DMS79 treated with DMSO at 0.1 percent for 48 hours (cell line): ENCODE data around the gene UBE2E3.
"Not testable (repeated sequence)": the region's sequence is repeated elsewhere in the genome, so short reads cannot be mapped to it uniquely, and the experiment has no call there.

Experiments
- DNase-seq: peaks from one replicate; lab custom pipeline; 2025; lab: John Stamatoyannopoulos, UW

The UBE2E3 gene

DNA sequence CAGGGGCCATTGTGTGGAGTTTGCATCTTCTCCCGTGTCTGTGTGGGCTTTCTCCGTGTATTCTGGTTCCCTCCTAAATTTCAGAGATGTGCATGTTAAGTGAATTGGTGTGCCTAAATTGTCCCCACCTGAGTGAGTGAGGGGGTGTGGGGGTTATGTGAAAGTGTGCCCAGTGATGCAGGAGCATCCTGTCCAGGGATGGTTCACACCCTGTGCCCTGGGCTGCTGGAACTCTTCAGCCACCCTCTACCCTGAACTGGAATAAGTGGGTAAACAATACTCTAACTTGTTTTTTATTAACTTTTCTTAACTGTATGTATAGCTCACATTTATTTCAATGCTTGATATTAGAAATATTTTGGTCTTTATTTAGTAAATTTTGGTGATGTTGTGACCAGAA is 56.0 kb downstream of the UBE2E3 start:
- no peak for DNase-seq

DNA sequence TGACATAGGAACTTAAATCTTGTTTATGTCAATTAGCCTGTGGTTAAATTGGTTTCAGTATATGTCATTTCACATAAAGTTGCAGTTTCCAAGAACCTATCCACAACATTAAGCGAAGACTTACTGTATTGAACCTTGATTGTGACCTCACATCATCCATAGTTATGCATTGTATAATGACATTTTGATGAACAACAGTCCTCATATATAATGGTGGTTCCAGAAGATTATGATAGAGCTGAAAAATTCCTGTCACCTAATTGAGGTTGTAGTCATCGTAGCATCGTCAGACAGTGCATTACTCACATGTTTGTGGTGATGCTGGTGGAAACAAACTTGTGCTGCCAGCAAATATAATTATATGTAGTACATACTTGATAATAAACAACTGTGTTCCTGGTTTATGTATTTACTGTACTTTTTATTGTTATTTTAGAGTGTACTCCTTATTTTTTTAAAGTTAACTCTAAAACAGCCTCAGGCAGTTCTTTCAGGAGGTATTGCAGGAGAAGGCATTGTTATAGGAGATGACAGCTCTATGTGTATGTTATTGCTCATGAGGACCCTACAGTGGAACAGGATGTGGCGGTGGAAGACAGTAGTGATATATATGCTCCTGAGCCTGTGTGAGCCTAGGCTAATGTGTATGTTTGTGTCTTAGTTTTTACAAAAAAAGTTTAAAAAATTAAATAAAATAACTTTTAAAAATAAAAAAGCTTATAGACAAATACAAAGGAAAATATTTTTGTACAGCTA is 56.6 kb downstream of the UBE2E3 start:
- DNase-seq, result no peak

DNA sequence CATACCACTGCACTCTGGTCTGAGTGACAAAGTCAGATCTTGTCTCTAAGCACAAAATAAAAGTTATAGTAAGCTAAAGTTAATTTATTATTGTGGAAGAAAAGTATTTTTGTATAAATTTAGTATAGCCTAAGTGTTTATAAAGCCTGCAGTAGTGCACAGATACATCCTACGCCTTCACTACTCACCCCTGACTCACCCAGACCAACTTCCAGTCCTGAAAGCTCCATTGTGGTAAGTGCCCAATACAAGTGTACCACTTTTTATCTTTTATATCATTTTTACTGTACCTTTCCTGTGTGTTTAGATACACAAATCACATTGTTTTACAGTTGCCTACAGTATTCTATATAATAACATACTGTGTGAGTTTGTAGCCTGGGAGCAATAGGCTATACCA is 57.5 kb downstream of the UBE2E3 start:
- DNase-seq, result no peak

DNA sequence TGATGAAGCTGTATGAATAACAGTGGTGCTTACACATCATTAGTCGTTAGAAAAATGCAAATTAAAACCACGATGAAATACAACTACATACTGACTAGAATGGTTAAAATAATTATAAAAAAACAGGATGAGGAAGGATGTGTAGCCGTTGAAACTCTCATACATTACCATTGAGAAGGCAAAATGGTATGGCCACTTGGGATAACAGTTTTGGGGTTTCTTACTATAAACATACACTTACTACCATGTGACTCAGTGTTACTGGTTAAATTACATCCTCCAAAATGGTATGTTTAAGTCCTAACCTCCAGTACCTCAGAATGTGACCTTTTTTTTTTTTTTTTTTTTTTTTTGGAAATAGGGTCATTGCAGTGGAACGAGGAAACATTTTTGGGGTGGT is 58.4 kb downstream of the UBE2E3 start:
- no peak for DNase-seq

DNA sequence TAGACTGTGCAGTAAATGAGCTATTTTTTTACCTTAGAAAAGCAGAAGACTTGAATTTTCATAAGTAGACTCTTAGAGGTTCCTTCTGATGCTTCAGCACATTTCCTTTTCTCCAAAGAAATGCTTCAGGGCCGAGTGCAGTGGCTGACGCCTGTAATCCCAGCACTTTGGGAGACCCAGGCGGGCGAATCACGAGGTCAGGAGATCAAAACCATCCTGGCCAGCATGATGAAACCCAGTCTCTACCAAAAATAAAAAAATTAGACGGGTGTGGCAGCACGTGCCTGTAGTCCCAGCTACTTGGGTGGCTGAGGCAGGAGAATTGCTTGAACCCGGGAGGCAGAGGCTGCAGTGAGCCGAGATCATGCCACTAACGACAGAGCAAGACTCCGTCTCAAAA is 60.4 kb downstream of the UBE2E3 start:
- DNase-seq, result not testable (repeated sequence)

DNA sequence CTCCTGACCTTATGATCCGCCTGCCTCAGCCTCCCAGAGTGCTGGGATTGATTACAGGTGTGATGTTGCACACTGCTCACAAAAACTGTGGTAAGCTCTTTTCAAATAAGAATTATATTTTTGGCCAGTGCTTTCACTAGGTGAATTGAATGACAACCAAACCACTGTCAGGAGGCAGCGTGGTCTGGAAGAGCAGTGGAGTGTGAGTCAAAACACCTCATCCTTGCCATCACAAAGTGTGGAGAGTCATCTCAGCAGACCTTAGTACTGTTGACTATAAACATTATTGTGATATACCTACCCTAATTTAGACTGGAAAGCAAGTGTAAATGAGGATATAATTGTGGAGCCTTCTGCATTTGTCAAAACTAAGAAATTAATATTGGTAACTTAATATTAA is 61.3 kb downstream of the UBE2E3 start:
- no peak for DNase-seq

DNA sequence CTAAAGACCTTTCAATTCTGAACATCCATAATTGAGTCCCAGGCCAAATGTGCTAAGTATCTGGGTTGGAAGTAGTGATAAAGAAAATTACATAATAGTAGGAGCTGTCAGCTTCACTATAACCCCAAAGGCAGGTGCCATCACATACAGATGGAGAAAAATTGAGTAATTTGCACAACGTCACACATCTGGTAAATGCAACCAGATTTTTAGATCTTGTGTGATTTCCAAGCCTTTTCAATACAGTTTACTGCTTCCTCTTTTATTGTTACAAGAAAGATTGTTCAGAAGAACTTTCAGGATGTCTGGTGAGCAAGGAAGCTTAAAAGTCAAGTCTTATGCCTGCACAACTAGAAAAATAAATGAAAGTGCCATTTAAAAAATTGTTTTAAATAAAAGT is 62.3 kb downstream of the UBE2E3 start:
- DNase-seq, result no peak

DNA sequence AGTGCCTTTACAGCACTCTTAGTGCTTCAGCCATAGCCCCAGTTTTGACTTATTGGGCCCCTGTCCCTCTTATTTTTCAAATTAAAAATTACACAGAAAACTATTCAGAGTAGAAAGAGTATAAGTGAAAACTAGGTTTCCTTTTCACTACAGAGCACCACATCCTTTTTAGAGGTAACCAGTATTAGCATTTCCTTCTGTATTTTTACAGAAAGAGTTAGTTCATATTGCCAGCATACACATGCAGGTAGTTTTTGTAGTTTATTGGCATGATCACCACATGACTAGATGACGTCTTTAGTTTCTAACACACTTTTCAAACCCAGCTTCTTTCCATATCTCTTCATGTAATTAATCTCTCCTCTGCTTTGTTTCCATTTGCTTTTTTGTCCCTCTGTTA is 66.4 kb downstream of the UBE2E3 start:
- DNase-seq, result no peak

DNA sequence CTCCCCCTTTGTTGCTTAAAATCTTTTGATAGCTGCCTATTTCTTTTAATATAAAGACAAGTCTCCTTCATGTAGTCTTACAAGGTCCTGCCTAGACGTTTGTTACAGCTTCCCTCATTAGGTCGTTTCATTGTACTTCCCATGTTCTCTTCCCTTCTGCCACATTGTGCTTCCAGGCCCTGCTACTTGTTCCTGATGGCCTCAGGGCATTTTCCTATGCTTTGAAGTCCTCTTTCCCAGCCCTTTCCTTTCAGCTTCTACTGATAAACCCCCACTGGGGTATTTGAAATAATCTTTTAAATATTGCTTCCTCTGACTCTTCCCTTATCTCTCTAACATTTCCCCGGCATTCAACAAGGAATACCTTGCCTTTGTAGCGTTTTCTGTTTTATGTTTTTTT is 67.4 kb downstream of the UBE2E3 start:
- no peak for DNase-seq

DNA sequence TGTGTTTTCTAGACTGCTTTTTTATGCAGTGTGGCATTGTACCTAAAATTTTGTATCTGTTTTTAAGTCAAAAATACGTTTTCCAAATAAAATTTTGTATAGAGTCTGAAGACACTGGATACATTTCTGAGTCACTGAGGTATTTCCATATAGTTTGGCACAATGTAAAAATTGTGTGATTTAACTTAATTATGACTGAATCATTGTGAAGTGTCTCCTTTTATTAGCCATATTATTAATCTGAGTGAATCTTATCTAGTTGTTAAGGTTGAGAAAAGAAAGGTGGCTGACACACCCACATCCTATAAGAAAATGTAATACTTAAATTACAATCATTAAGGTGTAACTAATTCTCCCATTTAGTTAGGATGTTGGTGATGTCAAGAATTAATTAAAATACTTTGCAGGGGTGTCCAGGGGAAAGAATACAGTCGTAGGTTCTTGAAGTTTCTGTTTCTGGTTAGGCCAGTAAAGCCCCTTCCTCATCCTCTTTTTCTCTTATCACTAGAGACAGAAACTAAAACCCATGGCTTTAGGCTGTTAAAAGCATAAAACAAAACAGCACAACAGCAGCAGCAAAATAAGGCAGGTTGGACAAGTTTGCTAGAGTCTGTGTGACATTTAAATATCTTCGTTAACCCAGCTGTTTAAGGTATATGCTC is 71.6 kb downstream of the UBE2E3 start:
- DNase-seq, result no peak

DNA sequence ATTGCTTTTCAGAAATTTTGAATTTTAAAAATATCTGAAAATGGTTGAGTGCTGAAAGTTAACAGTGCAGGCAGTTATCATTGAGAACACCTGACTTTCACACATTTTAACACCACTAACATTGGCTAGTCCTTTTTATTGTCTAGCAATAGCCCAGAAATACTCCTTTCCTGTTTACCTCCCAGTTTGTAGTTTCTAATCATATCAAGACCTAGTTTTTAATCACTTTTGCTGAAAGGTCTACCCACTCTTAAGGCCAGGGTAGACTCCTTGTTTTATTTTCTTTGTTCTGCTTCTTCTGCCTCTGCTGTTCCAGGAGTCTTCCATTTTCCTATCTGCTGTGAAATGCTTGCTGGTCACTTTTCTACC is 72.1 kb downstream of the UBE2E3 start:
- no peak for DNase-seq

DNA sequence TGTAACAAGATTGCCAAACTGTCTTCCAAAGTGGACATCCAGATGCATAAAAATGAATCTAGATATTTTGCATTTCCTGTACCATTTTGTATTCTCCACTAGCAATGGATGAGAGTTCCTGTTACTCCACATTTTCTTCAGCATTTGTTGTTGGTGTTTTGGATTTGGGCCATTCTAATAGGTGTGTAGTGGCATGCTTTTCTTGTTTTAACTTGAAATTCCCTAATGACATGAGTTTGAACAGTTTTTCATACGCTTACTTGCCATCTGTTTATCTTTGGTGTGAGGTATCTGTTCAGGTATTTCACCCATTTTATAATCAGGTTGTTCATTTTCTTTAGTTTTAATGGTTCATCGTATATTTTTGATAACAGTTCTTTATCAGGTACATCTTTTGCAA is 73.9 kb downstream of the UBE2E3 start:
- no peak for DNase-seq

DNA sequence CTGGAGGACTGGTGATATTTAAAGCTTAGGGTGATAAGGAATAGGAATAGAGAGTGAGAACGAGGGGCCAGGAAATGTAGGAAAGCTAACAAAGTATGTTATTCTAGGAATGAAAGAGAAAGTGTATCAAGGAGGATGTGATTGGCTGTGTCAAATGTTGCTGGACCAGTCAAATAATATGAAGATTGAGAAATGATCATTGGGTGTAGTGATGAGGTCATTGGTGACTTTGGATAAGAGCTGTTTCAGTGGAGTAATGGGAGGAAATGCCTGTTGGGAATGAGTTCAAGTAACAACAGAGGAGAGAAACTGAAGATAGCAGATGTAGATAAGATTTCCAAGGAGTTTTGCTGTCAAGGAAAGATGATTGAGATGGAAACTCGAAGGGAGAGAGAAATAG is 74.4 kb downstream of the UBE2E3 start:
- DNase-seq, result no peak

DNA sequence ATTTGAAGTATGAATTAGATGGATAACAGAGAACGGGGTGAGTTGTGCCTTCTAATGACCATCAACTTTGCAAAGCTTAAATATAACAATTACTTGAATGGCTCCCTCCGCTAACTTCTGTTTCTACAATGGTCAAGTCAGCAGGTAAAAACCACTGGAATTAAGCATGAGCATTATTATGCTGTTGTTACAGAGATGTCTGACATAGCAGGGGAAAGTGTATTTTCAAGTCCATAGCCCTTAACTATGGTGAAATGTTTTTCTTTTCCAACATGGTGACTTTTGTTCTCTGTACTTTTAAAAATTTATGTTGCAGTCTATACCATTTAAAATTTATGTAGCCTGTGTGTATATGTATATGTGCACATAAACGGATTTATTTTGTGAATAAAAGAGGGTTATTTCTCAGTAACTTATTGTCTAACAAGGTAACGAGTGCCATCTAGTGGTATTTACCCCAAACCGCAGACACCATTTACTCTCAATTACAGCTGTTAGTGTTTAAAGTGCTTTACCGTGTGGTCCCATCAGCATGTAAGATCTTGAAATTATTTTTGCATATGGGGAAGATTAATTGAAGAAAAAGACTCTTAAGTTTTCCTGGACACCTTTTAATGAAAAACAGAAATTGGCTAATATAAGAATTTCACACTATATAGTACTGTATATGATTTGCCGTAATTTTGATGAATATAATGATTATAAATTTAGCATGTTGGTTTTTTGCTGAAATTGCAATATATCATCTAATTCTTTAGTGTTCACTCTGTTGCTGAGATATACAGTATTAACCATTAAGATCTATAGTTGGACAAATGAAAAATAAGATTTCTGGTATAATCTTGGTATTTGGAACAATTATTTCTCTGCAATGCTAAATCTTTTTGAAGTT is 78.2 kb downstream of the UBE2E3 start:
- DNase-seq, result no peak

DNA sequence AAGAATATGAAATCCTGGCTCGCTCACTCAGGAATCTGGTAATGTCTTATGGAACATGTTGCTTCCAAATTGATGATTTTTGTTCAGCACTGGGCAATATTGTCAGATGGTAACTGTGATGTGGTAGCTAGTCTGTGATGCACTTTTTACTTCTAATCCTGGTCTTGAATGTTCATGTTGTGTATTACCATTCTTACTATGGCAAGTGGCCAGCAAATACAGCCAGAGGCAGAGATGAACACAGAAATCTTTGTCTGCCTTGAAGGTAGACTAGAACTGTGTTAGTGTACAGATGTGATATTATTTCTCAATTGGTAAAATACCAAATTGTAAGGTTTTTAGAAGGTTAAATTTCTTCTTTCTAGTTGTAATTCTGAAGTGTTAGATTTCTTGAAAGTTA is 83.3 kb downstream of the UBE2E3 start:
- DNase-seq, result no peak

DNA sequence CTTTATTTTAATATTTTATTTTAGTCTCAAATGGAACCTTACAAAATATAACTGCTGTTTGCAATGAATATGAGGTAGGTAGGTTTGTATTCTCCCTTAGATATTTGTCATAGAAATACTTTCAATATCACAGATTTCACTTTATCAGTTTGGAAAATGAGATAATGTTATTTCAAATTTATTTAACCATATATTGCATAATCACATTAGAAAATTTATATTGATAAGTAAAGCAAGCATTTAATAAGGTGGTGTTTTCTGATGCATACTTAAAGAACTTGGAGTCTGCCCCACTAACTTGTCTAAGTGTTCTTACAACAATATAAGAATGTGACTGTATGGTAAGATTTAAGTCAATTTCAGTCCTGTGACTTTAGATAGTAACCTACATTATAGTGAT is 85.1 kb downstream of the UBE2E3 start:
- no peak for DNase-seq

DNA sequence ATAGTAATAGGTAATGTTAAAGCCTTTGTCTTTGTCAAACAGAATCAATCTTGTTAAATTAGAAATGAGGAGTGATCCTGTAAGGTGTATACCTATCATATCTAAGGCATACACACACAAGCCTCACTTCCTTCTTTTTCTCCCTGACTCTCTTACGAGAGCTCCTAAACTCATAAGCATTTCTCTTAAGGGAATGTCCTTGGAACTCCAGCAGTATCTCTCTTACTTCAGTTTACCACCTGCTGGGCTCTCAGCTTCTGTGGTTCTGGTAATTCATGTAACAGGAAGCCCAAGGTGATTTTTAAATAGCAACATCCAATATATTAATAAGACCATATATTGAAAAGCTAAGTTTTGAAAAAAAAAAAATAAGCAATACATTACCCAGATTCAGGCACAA is 85.9 kb downstream of the UBE2E3 start:
- DNase-seq, result no peak

DNA sequence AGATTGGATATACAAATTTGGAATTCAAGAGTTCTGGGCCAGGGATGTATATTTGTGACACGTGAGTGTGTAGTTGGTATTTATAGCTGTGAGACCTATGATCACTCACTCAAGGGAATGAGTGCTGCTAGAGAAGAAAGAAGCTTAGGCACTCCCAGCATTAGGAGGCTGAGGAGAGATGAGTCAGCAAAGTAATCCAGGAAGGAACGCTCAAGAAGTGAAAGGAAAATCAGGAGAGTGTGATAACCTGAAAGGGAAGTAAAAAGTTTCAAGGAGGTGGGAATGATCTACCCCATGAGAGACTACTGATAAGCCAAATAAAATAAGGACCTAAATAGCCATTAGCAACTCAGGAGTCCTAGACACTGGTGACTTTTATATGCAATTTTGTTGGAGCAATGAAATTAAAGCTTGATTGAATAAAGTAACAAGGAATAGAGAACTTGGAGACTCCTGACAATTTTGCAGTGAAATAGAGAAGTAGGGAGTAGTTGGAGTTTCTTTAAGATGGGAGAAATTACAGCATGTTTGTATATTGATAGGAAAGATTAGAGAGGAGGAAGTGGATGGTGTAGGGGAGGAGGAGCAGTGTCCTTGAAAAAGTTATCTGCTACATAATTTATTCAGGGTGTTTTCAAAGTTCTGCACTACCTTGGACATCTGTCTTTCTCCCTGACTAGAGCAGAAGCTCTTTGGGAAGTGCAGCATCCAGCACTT is 89.9 kb downstream of the UBE2E3 start:
- DNase-seq, result no peak

DNA sequence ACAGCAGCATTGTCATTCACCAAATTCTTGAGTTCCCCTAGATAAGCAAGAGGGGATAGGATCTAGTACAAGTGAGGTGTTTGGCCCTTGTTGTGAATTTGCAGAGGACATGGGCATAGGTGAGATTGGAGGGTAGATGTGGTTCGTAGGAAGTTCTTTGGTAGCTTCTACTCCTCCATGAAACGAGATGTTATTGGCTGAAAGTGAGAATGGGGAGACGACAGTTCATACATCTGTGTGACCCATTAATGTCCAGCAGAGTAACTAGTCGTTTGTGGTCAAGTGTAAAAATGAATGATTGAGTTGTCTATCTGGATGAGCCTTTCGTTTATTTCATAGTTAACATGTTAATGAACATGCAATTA is 90.4 kb downstream of the UBE2E3 start:
- no peak for DNase-seq

DNA sequence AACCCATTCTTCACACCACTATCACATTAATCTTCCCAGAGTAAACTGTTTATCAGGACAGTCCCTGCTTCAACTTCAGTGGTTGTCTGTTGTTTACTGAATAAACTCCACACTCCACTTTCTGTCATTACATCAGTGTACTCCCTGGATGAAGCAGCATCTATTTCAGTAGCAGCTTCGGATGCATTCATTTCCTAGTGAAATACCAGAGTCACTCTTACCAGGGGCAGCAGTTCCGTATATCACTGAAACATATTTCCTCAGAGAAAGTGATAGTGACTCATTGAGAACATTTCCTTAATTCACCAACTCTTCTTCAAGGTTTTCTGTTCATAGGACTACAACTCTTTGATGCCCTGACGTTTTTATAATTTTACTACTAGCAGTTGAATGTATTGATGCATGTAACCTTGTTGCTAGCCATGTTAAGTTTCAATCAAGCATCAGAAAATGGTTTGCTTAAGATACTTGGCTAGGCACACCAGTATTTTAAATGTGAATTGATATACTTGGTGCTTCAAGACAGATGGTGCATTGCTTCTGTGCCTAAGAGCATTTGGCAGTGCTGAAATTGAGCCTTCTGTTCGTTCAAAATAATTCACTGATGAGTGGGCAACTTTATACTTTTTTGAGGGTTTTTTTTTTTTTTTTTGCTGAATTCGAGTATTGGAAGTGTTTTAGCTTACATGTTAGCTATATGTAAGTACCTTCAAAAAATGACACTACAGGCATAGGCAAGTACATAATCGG is 92.3 kb downstream of the UBE2E3 start:
- DNase-seq, result no peak

DNA sequence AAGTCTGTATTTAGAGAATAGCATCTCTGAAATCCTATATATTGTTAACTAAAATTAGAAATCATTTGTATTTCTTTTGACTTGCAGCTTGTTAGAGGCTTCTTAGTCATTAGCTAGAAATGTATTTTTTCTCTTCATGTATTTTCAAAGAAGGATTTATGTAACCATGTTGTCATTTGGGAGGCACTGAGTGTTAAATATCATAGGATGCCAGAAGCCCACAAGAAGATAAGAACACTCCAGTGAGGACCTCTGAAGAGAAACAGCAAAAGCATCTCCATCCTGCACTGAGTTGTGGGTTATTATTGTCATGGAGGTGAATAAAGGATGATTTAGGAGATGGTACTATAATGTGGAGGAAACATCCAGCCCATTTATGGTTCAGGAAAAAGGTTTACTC is 93.5 kb downstream of the UBE2E3 start:
- DNase-seq, result no peak

DNA sequence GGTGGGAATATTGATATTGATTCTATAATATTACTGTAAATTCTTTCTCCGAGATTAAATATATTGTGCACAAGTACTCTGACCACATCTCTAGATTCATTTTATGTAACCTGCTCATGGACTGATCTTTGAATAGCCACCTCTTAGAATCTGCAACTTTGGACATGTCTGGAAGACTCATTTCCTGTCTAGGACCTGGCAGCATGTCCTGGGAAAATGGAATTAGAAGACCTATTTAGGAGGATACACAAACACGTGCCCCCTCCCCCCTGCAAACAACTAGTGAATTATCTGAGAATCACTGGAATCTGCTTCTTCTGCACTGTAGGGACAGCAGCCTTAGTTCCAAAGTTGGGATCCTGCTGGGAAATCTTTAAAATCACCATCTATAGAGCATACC is 94.1 kb downstream of the UBE2E3 start:
- DNase-seq, result no peak
